HG03378 (cell line): ENCODE results near the gene TSNAXIP1.
"Not testable (repeated sequence)": the region's sequence is repeated elsewhere in the genome, so short reads cannot be mapped to it uniquely, and the experiment has no call there.

Source experiments
- ATAC-seq: cut with Tn5 transposase; IDR thresholded peaks from one replicate; pipeline ENCODE4 v1.9.1; 2021; ENCODE audit warnings: mild to moderate bottlenecking, moderate library complexity; ENCODE audit not compliant: unreplicated experiment

The TSNAXIP1 gene

GRCh38 chr16:67833030-67833414 is 26.3 kb downstream of the TSNAXIP1 start:
- no peak for ATAC-seq

DNA sequence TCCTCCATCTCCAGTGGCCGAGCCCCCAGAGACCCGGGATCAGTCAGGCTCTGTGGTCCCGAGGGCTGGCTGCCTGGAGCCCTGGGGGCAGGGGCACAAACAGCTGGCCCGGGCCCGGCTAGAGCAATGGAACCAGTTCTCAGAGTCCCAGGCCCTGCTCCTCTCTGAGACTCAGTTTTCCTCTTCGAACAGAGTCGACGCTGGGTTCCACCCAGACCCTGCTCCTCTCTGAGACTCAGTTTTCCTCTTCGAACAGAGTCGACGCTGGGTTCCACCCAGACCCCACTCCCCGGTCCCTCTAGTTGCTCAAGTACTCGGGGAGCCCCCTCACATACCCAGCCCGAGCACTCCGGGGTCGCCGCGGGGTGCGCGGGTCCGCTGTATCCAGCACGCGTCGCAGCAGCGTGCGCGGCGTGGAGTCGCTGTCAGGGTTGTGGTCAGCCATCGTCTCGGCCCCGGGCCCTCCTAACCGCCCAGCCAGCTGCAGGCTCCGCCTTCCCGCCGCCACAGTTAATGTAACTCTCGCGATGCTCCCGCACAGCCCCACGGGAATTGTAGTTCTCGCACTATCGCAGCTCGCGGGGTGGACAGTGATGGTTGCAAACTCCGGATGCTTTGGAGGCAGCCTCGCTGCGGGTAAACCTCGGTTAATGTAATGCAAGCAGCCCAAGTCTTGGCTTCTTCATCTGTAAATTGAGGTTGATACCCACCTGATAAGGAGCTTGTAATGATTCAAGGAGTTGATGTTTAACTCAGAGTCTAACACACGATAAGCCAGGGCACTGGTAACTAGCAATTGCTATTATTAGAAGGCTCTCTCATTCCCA is 26.9 kb downstream of the TSNAXIP1 start:
- peak; percentile 95 for ATAC-seq

GRCh38 chr16:67834242-67834614 is 27.5 kb downstream of the TSNAXIP1 start:
- ATAC-seq, result no peak

GRCh38 chr16:67837190-67837589 is 30.5 kb downstream of the TSNAXIP1 start:
- ATAC-seq, result not testable (repeated sequence)

GRCh38 chr16:67837811-67838210 is 31.1 kb downstream of the TSNAXIP1 start:
- no peak for ATAC-seq

DNA sequence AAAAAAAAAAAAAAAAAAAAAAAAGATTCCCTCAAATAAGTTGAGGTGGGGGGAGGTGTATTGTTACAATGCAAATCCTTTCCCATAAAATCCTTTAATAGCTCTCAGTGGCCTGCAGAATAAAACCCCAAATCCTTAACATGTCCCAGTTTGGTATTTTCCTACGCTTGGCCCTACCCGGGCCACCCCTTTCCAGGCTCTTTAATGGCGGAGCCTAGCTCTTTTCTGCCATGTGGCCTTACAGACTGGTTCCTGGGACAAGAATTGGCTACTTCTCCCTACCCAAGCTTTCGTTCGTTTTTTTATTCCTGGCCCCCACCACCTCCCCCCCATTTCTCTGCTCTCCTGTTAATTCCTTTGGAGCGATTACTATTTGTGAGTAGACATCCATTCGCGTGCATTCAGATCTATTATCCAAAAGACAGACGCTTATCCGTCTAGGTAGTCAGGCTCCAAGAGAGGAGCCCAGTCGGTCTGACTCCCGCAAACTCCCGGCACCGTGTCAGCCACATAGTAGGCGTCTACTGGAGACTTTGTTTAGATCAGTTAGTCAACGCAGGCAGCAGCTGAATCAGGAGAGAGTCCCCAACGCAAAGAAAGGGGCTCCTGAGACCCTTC is 34.6 kb downstream of the TSNAXIP1 start:
- ATAC-seq, result no peak

DNA sequence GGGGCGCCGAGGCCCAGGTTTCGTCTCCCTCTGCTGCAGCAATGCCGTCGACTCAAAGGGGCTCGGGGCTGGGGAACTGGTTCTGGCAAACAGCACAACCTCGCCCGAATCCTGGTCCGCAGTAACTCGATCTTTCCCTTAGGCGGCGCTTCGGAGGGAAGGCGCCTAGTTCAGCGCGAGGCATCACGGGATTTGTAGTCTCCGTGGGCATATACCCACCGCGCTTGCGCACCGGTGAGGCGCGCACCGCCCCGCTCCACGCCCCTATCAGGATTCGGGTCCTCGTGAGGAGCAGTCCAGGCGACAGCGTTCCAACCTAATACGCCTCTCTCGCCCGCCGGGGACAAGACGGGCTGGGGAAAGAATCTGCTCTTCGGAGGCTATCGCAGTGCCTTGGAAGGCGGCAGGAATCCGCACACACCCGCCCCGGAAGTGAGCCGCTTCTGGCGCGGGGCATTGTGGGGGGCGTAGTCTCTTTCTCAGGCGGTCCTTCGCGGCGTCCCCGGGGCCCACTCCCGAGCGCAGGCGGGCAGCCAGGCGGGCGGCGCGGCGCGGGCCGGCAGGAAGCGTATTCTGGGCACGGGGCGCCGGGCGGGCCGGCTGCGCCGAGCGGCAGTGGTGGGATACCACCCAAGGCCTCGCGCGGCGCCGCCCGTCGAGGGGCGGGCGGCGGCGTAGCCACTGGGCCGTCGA is 35.3 kb downstream of the TSNAXIP1 start, which contains the start of gene THAP11:
Gene THAP11, plus strand, starts transcription at position 505 of the 693 bp plus-strand sequence. CDS start 235 bp downstream, outside the sequence.
- peak; percentile 48 for ATAC-seq

- no peak for ATAC-seq
Measured at GRCh38 chr16:67842509-67843342, 36.0 kb downstream of the TSNAXIP1 start.

GRCh38 chr16:67843343-67843765 is 36.7 kb downstream of the TSNAXIP1 start:
- ATAC-seq, result no peak

GRCh38 chr16:67844497-67844896 is 37.8 kb downstream of the TSNAXIP1 start:
- no peak for ATAC-seq

DNA sequence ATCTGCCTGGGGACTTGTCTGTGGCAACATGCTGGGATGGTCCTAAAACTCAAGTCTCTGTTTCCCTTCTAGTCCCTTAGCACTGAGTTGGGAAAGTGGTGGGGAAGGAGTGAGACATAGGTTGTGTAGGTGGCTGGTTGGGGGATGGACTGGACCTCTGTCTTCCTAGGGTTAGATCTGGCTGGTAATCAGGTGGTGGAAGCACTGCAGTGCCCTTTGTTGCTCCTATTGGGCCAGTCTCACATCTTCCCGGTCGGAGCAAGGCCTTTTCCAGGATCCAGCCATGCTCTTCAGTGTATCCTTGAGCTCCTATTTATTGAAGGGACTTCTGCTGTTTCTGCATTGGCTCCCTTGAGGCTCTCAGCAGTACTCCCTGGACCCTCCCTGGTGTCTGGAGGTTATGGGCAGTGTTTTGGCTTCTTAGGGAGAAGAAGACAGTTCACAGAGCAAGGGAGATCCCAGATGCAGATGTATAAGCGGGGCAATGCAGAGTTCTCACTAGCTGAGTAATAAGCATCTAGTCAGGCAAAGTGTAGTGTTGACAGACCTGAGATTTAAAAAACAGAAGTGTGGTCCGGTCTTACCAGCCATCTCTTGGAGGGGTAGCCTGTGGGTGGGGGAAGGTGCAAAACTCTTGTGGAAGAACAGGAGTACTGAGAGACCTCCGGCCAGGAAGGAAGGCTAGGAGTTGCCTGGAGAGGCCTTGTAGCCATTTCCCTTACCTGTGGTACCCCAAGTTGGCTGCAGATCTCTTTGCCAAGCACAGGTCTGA is 38.8 kb downstream of the TSNAXIP1 start:
- ATAC-seq, result no peak

DNA sequence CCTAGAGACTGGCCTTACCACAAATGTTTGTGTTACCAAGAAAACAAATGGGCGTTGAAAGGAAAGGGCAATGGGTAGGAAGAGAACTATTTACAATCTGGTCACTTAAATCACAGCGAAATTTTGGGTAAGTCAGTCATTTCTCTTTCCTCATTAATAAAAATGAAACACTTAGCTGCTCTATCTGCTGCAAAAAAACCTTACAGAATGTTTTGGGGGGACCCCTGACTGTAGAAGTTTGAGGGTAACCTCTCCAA is 39.3 kb downstream of the TSNAXIP1 start:
- no peak for ATAC-seq

- ATAC-seq, result peak; percentile 50
Measured at GRCh38 chr16:67846320-67847063, 39.8 kb downstream of the TSNAXIP1 start, which contains the start of gene NUTF2. TSS of gene NUTF2 (plus strand) at chr16:67846933. CDS start at chr16:67865131, 18,198 bp downstream.

DNA sequence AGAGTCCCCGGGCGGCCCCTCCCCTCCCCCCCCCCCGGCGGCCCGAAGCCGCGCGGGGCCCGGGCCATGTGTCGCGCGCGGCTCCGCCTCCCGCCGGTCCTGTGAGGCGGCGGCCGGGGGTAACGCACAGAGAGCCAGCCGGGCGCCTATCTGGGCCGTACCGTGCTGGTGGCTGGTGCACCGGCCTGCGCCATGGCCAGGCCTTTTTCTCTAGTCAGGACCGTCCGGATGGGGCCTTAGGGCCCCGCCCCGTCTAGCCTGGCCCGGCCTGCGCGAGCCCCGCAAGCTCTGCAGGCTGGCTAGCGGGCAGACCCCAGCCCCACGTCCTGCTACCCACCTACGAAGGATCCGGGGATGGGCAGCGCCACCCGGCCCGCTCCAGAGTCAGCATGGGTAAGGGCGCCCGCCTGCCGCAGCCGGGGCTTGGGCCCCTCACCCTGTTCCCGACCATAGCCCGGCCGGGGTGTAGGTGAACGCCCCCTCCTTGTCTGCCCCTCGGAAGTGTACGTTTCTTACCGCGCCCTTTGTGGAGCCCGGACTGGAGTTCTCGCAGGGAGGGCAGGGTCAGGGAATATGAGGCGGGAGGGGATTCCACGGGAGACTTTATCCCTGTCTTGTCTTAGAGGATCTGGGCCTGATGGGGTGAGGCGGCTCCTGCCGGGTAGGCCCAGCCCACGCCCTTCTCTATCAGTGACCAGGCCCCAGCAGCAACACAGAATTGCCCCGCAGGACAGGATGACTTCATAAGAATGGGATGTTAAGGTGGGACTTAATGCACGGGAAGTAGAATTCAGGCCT is 40.6 kb downstream of the TSNAXIP1 start, which contains the start of gene CENPT:
Gene CENPT, minus strand, starts transcription at position 630 of the 798 bp plus-strand sequence. CDS start 13,834 bp downstream, outside the sequence.
- peak; percentile 18 for ATAC-seq

DNA sequence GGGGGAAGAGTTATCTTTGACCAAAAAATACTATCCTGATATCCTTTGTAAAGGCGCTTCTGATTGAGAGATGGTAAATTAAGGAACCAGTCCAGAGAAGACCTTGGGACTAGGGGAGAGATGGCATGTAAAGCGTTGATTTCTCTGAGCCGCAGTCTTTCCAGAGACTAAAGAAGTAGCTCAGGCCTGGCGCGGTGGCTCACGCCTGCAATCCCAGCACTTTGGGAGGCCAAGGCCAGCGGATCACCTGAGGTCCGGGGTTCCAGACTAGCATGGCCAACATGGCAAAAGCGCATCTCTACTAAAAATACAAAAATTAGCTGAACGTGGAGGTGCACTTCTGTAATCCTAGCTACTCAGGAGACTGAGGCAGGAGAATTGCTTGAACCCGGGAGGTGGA is 41.4 kb downstream of the TSNAXIP1 start:
- ATAC-seq, result no peak

DNA sequence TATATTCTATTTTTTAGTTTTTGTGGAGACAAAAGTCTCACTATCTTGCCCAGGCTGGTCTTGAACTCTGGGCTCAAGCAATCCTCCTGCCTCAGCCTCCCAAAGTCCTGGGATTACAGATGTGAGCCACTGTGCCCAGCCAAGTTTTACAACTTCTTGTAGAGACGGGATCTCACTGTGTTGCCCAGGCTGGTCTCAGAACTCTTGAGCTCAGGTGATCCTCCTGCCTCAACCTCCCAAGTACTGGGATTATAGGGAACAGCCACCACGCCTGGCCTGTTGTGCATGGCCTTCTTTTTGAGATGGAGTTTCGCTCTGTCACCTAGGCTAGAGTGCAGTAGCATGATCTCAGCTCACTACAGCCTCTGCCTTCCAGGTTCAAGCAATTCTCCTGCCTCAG is 47.0 kb downstream of the TSNAXIP1 start:
- no peak for ATAC-seq

DNA sequence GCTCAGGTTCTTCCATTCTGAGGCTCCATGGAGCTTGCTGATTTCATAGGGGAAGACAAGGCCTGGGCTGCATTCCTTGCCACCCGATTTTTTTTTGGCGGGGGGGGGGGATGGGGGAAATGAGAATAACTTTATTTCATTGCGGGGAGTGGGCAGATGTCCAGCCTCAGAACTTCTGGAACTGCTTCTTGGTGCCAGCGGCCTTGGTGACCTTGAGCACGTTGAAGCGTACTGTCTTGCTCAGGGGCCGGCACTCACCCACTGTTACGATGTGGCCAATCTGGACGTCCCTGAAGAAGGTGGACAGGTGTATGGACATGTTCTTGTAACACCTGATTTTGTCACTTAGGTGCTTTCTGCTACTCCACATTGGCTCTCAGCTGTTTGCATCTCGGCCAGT is 49.1 kb downstream of the TSNAXIP1 start:
- ATAC-seq, result no peak

DNA sequence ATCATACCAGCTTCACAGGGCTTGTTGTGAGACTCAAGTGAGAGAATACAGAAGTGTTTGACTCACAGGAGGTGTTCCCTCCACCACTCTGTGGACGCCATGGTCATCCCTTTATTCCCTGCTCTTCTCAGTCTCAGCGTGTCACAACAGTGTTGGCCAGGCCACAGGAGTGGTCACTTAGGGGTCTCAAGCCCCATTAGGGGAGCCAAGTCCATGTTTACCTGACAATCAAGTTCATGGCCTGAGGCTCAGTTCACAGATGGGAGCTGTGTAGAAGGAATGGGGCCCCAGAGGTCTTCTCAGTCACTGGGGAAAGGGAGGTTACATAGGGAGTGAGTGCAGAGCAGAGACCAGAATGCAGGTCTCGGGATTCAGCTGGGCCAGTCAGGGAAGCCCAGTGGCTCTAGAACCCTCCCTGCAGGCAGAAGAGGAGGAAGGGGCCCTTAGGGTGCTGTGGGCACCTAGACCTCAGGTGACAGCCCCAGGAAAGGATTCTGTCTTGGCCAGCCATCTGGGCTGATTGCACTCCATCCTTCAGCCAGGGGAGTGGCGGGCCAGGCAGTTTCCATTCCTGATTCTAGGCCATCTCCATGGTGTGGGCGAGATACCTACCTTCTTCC is 50.3 kb downstream of the TSNAXIP1 start:
- no peak for ATAC-seq
